ENCODE measurements around the gene UPK1B.

DNA sequence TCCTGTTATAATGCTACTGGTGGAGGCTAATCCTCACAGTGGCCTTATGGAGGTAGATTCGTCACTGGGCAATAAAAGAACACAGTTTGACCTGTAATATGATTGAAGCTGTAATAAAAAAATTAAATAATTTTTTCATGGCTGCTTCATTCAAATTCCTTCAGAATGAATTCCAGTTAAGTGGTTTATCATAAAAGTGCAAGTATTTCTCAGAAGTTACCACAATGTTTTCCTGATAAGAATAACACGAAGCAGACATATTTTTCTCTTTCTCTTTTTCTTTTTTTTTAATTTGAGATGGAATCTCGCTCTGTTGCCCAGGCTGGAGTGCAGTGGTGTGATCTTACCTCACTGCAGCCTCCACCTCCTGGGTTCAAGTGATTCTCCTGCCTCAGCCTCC lies 51.7 kb downstream of the UPK1B start:
- TF ChIP-seq, protein P1, sequence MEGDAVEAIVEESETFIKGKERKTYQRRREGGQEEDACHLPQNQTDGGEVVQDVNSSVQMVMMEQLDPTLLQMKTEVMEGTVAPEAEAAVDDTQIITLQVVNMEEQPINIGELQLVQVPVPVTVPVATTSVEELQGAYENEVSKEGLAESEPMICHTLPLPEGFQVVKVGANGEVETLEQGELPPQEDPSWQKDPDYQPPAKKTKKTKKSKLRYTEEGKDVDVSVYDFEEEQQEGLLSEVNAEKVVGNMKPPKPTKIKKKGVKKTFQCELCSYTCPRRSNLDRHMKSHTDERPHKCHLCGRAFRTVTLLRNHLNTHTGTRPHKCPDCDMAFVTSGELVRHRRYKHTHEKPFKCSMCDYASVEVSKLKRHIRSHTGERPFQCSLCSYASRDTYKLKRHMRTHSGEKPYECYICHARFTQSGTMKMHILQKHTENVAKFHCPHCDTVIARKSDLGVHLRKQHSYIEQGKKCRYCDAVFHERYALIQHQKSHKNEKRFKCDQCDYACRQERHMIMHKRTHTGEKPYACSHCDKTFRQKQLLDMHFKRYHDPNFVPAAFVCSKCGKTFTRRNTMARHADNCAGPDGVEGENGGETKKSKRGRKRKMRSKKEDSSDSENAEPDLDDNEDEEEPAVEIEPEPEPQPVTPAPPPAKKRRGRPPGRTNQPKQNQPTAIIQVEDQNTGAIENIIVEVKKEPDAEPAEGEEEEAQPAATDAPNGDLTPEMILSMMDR (conservative IDR thresholded peaks at IDR 0.05; ENCODE audit: low read length) = no peak
- TF ChIP-seq EZH2phosphoT487 (IDR thresholded peaks at IDR 0.05; ENCODE audit: borderline replicate concordance, low read depth, low read length) = no peak

All from OCI-LY7 (cell line).